Smooth muscle cell (in vitro differentiated cells): ENCODE data around the gene DNAJB8. TPM values are rescaled to one million over a fixed set of nuclear protein-coding genes. Genes with fewer than 3 reads are reported as not detected.

Experiments
- DNase-seq: peaks from one replicate; lab custom pipeline; 2025; ENCODE audit not compliant: unreplicated experiment; lab: John Stamatoyannopoulos, UW
- H2AFZ ChIP-seq: fragments of 200-600 bp; sonication (generic); 2 replicates; pipeline ENCODE4 v1.6.0; 2016; ENCODE audit warnings: antibody characterized with exemption, low read depth, mild to moderate bottlenecking
- H3F3A ChIP-seq: fragments of 200-600 bp; sonication (generic); 2 replicates; pipeline ENCODE4 v1.6.0; 2017; ENCODE audit warnings: antibody characterized with exemption, low read depth
- H3K27ac ChIP-seq: fragments of 200-600 bp; sonication (generic); 2 replicates; pipeline ENCODE4 v1.5.1; 2016; ENCODE audit warnings: low read depth, mild to moderate bottlenecking
- H3K27me3 ChIP-seq: fragments of 200-600 bp; sonication (generic); 2 replicates; pipeline ENCODE4 v1.6.1; 2016; ENCODE audit warnings: low read depth, mild to moderate bottlenecking
- H3K36me3 ChIP-seq: fragments of 200-600 bp; sonication (generic); 2 replicates; pipeline ENCODE4 v1.5.1; 2016; ENCODE audit warnings: low read depth
- H3K4me1 ChIP-seq: fragments of 200-600 bp; sonication (generic); 2 replicates; pipeline ENCODE4 v1.5.1; 2016; ENCODE audit warnings: low read depth
- H3K4me2 ChIP-seq: fragments of 200-600 bp; sonication (generic); 2 replicates; pipeline ENCODE4 v1.6.0; 2016; ENCODE audit warnings: mild to moderate bottlenecking
- H3K4me3 ChIP-seq: fragments of 200-600 bp; sonication (generic); 2 replicates; pipeline ENCODE4 v1.5.1; 2016; ENCODE audit warnings: mild to moderate bottlenecking
- H3K79me2 ChIP-seq: fragments of 200-600 bp; sonication (generic); 2 replicates; pipeline ENCODE4 v1.6.0; 2016; ENCODE audit warnings: low read depth, mild to moderate bottlenecking
- H3K9ac ChIP-seq: fragments of 200-600 bp; sonication (generic); 2 replicates; pipeline ENCODE4 v1.6.0; 2016; ENCODE audit warnings: low read depth
- H3K9me3 ChIP-seq: fragments of 200-600 bp; sonication (generic); replicated peaks from 2 replicates; pipeline ENCODE4 v1.5.1; 2016; ENCODE audit warnings: low read depth
- H4K20me1 ChIP-seq: fragments of 200-600 bp; sonication (generic); 2 replicates; pipeline ENCODE4 v1.6.0; 2016; ENCODE audit warnings: low read depth
- CTCF ChIP-seq: fragments of 200-600 bp; sonication (generic); IDR thresholded peaks from 2 replicates; pipeline ENCODE4 v1.5.1; 2017; ENCODE audit warnings: borderline replicate concordance, mild to moderate bottlenecking, antibody characterized with exemption; ENCODE audit not compliant: insufficient read depth, poor library complexity, severe bottlenecking
- WGBS: methylation state at CpG from one replicate; pipeline ENCODE4 v1.1.7; 2016; ENCODE audit warnings: low lambda C conversion rate; 5-methylcytosine and 5-hydroxymethylcytosine counted together
- polyA plus RNA-seq: library from polyadenylated mRNA; unstranded; fragments of >200 nt; fragmentation: Nextera tagmentation; extraction: Ambion mirVana; gene quantifications from 2 replicates; pipeline ENCODE4 v1.2.1, GENCODE V29; 2016
- total RNA-seq: library from RNA; depleted of rRNA; stranded (reverse); fragments of >200 nt; gene quantifications from 2 replicates; pipeline ENCODE4 v1.2.3, GENCODE V29; 2014

DNAJB8 gene
- total and polyA plus RNA-seq, 2 experiments from 2014 or later: not detected

DNA sequence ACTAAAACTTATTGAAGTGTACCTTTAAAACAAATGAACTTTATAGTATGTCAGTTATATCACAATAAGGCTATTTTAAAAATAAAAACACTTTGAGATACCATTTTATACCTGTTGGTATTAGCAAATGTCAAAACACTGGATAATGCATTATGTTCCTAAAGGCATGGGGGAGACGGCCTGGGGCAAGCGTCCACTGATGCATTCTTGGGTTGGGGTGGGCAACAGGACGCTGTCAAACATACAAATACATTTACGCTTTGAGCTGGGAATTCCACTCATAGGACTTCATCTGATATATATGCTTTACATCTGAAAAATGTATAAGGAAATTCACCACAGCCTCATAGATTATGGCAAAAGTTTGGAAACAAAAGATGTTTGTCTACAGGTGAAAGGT is 33.9 kb upstream of the DNAJB8 start:
- Histone ChIP-seq H3K4me1 (peaks cover 4% of the 10 kb centered on the region), H3K36me3 (no peaks in the 10 kb centered on the region), H3K27me3 (peaks cover 19% of the 10 kb centered on the region), H3K4me3 (no peak overlapping the region), H3K79me2 (no peaks in the 10 kb centered on the region), H3K9ac (no peak overlapping the region), H4K20me1 (peaks cover 14% of the 10 kb centered on the region), H3K27ac (no peak overlapping the region), H3K9me3 (no peaks in the 10 kb centered on the region), H3K4me2 (no peak overlapping the region), H2AFZ (no peak overlapping the region), H3F3A (peaks cover 5% of the 10 kb centered on the region)
- WGBS: 90% methylated on average over 4 of the region's 4 CpGs
- DNase-seq: no peak
- TF ChIP-seq CTCF: no peak

- Histone ChIP-seq H3K9ac (no peak overlapping the region), H3K36me3 (no peaks in the 10 kb centered on the region), H3K79me2 (no peaks in the 10 kb centered on the region), H3K4me2 (no peak overlapping the region), H3F3A (peaks cover 6% of the 10 kb centered on the region), H3K4me1 (peaks cover 4% of the 10 kb centered on the region), H3K27me3 (peaks cover 27% of the 10 kb centered on the region), H2AFZ (no peak overlapping the region), H3K4me3 (no peak overlapping the region), H3K9me3 (no peaks in the 10 kb centered on the region), H4K20me1 (peaks cover 22% of the 10 kb centered on the region), H3K27ac (no peak overlapping the region)
- WGBS: 81% methylated on average over 4 of the region's 4 CpGs
- no peak for TF ChIP-seq CTCF
- no peak for DNase-seq
These were observed 33.1 kb upstream of the DNAJB8 start for GRCh38 chr3:128499724-128500275.

- Histone ChIP-seq H3K9ac (no peak overlapping the region), H3K36me3 (no peaks in the 10 kb centered on the region), H3K4me2 (no peak overlapping the region), H3K4me1 (peaks cover 4% of the 10 kb centered on the region), H3K79me2 (no peaks in the 10 kb centered on the region), H3K27ac (no peak overlapping the region), H2AFZ (no peak overlapping the region), H3K4me3 (no peak overlapping the region), H3F3A (peaks cover 6% of the 10 kb centered on the region), H4K20me1 (peaks cover 30% of the 10 kb centered on the region), H3K27me3 (peaks cover 34% of the 10 kb centered on the region), H3K9me3 (no peaks in the 10 kb centered on the region)
- TF ChIP-seq CTCF: no peak
- DNase-seq: no peak
- WGBS: 90% methylated on average over 15 of the region's 15 CpGs
These were observed 32.3 kb upstream of the DNAJB8 start for GRCh38 chr3:128498901-128499530.
